H1 (cell line): ENCODE results near the gene LPP.

Source experiments
- BACH1 ChIP-seq: IDR thresholded peaks from 2 replicates; pipeline ENCODE4 v1.6.1; 2012; ENCODE audit warnings: low read length, improper control_type of control experiment
- CEBPB ChIP-seq: IDR thresholded peaks from 2 replicates; pipeline ENCODE4 v1.6.1; 2012; ENCODE audit warnings: low read depth, low read length
- EP300 ChIP-seq, 2 experiments: IDR thresholded peaks; 1 replicate in 1 of 2; 2 replicates in 1 of 2; pipeline ENCODE4 v1.6.1; 2011 to 2012; ENCODE audit warnings: low read depth in 2 of 2, low read length in 2 of 2, mild to moderate bottlenecking in 2 of 2, borderline replicate concordance in 1 of 2, inconsistent platforms in 1 of 2, moderate library complexity in 1 of 2
- EZH2 ChIP-seq: fragments of 200-600 bp; sonication (generic); IDR thresholded peaks from 2 replicates; pipeline ENCODE4 v1.7.1; 2012; ENCODE audit warnings: low read depth, mild to moderate bottlenecking, moderate library complexity, low read length, inconsistent platforms; ENCODE audit not compliant: severe bottlenecking
- GABPA ChIP-seq: IDR thresholded peaks from 2 replicates; pipeline ENCODE4 v1.6.1; 2011; ENCODE audit warnings: mild to moderate bottlenecking, low read length, moderate library complexity, borderline replicate concordance; ENCODE audit not compliant: insufficient read depth
- KDM1A ChIP-seq: fragments of 200-600, 300-600 bp; sonication (generic); IDR thresholded peaks from 2 replicates; pipeline ENCODE4 v1.7.1; 2016; ENCODE audit warnings: mild to moderate bottlenecking, low read length, borderline replicate concordance
- NRF1 ChIP-seq: IDR thresholded peaks from 2 replicates; pipeline ENCODE4 v1.6.1; 2011; ENCODE audit warnings: mild to moderate bottlenecking, low read depth, low read length, improper control_type of control experiment
- POLR2AphosphoS5 ChIP-seq: IDR thresholded peaks from 2 replicates; pipeline ENCODE4 v1.6.1; 2011; ENCODE audit warnings: low read depth, low read length
- POU5F1 ChIP-seq: IDR thresholded peaks from 2 replicates; pipeline ENCODE4 v1.6.1; 2011; ENCODE audit warnings: low read depth, mild to moderate bottlenecking, low read length, moderate library complexity
- RAD21 ChIP-seq, 2 experiments: IDR thresholded peaks in 1 of 2; conservative IDR thresholded peaks in 1 of 2; 2 replicates each; pipeline ENCODE4 v1.6.1; 2011; ENCODE audit warnings: low read depth in 2 of 2, low read length in 2 of 2, improper control_type of control experiment in 1 of 2, inconsistent platforms in 1 of 2, mild to moderate bottlenecking in 1 of 2, moderate library complexity in 1 of 2
- RXRA ChIP-seq: IDR thresholded peaks from 2 replicates; pipeline ENCODE4 v1.6.1; 2011; ENCODE audit warnings: low read depth, mild to moderate bottlenecking, low read length, moderate library complexity; ENCODE audit not compliant: insufficient read depth
- SRF ChIP-seq: IDR thresholded peaks from 2 replicates; pipeline ENCODE4 v1.6.1; 2011; ENCODE audit warnings: mild to moderate bottlenecking, low read depth, low read length, moderate library complexity
- TF ChIP-seq, protein P1 (sequence below), 3 experiments: IDR thresholded peaks; 1 replicate in 2 of 3; 2 replicates in 1 of 3; pipeline versions ENCODE4 v1.5.1 to v1.6.1; 2011; ENCODE audit warnings: low read length in 3 of 3, mild to moderate bottlenecking in 3 of 3, inconsistent platforms in 2 of 3, low read depth in 1 of 3, moderate library complexity in 1 of 3; ENCODE audit not compliant: insufficient read depth in 1 of 3; ENCODE audit errors: control extremely low read depth in 1 of 3
- TF ChIP-seq, protein P2 (sequence below): IDR thresholded peaks from 2 replicates; pipeline ENCODE4 v1.6.1; 2012; ENCODE audit warnings: inconsistent platforms

DNA sequence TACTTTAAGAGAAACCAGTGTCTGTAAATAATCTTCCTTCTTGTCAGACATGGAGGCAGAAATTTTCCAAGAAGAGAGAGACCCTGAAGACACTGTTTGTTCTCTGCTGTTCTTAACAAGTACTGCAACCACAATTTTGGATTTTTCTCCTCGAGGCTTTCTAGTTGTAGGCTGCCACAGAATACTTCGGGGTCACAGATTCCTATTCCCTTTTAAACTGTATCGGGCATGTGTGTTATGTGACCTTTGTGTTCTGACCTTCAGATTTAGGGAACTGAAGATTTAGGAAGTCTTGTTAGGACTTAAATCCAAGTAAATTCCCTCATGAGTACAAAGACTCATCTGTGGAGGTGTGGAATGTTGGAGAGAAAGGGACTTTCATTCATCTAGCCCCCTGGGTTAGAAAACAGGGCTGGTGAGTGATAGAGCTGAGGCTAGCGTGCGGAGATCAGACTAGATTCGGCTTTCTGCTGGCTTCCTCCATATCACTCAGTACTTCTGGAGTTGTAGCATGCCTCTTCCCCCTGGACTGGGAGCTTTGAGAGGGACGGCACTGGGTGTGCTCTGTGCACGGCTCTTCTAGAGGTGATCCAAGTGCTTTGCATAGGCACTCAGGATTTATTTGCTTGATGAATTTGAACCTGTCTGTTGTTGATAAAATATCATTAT, 237.0 kb downstream of the LPP start:
- no peak for TF ChIP-seq KDM1A
- TF ChIP-seq, protein P1, sequence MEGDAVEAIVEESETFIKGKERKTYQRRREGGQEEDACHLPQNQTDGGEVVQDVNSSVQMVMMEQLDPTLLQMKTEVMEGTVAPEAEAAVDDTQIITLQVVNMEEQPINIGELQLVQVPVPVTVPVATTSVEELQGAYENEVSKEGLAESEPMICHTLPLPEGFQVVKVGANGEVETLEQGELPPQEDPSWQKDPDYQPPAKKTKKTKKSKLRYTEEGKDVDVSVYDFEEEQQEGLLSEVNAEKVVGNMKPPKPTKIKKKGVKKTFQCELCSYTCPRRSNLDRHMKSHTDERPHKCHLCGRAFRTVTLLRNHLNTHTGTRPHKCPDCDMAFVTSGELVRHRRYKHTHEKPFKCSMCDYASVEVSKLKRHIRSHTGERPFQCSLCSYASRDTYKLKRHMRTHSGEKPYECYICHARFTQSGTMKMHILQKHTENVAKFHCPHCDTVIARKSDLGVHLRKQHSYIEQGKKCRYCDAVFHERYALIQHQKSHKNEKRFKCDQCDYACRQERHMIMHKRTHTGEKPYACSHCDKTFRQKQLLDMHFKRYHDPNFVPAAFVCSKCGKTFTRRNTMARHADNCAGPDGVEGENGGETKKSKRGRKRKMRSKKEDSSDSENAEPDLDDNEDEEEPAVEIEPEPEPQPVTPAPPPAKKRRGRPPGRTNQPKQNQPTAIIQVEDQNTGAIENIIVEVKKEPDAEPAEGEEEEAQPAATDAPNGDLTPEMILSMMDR (IDR thresholded peaks at IDR 0.05; ENCODE audit: control extremely low read depth in 1 of 3, insufficient read depth in 1 of 3, low read depth in 1 of 3, low read length in 3 of 3): no peak
- no peak for TF ChIP-seq EP300 (IDR thresholded peaks at IDR 0.05; ENCODE audit: borderline replicate concordance in 1 of 2, low read depth in 2 of 2, low read length in 2 of 2)
- TF ChIP-seq BACH1: no peak
- TF ChIP-seq POLR2AphosphoS5: no peak
- no peak for TF ChIP-seq NRF1
- TF ChIP-seq RXRA: no peak
- TF ChIP-seq, protein P2, sequence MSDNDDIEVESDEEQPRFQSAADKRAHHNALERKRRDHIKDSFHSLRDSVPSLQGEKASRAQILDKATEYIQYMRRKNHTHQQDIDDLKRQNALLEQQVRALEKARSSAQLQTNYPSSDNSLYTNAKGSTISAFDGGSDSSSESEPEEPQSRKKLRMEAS: no peak
- TF ChIP-seq RAD21 (IDR thresholded peaks at IDR 0.05 in 1 of 2, conservative IDR thresholded peaks at IDR 0.05 in 1 of 2; ENCODE audit: low read depth in 2 of 2, low read length in 2 of 2): no peak
- TF ChIP-seq SRF: no peak
- TF ChIP-seq EZH2: no peak
- TF ChIP-seq CEBPB: no peak
- TF ChIP-seq GABPA: no peak
- no peak for TF ChIP-seq POU5F1
